NCI-H1092 treated with DMSO at 0.1 percent for 48 hours (cell line): ENCODE results near the gene PLEKHG3.

ENCODE experiments used
- DNase-seq: peaks from one replicate; lab custom pipeline; 2025; lab: John Stamatoyannopoulos, UW

The PLEKHG3 gene

GRCh38 chr14:64746298-64747250, 42.4 kb downstream of the PLEKHG3 start:
- DNase-seq: no peak

GRCh38 chr14:64747327-64747726, 43.1 kb downstream of the PLEKHG3 start:
- DNase-seq: no peak

GRCh38 chr14:64748521-64748920, 44.3 kb downstream of the PLEKHG3 start:
- no peak for DNase-seq

- DNase-seq: no peak
Measured at GRCh38 chr14:64748995-64749714, 44.9 kb downstream of the PLEKHG3 start.

- no peak for DNase-seq
Measured at GRCh38 chr14:64752909-64753308, 48.7 kb downstream of the PLEKHG3 start.

GRCh38 chr14:64753374-64753773, 49.1 kb downstream of the PLEKHG3 start:
- DNase-seq: no peak

- DNase-seq: no peak
Measured at GRCh38 chr14:64753999-64754398, 49.8 kb downstream of the PLEKHG3 start.

- DNase-seq: no peak
Measured at GRCh38 chr14:64754685-64755084, 50.5 kb downstream of the PLEKHG3 start.

GRCh38 chr14:64755781-64756221, 51.6 kb downstream of the PLEKHG3 start:
- DNase-seq: no peak

- DNase-seq: no peak
Measured at GRCh38 chr14:64756712-64757111, 52.5 kb downstream of the PLEKHG3 start.

- DNase-seq: no peak
Measured at GRCh38 chr14:64757601-64758000, 53.4 kb downstream of the PLEKHG3 start.

- no peak for DNase-seq
Measured at GRCh38 chr14:64758025-64758521, 53.8 kb downstream of the PLEKHG3 start.

- DNase-seq: peak; percentile 67
Measured at GRCh38 chr14:64758691-64759554, 54.7 kb downstream of the PLEKHG3 start.

GRCh38 chr14:64759555-64759938, 55.3 kb downstream of the PLEKHG3 start:
- DNase-seq: no peak

GRCh38 chr14:64760146-64760755, 56.0 kb downstream of the PLEKHG3 start:
- peak; percentile 33 for DNase-seq

- no peak for DNase-seq
Measured at GRCh38 chr14:64760916-64761315, 56.7 kb downstream of the PLEKHG3 start.

- DNase-seq: no peak
Measured at GRCh38 chr14:64761441-64762043, 57.3 kb downstream of the PLEKHG3 start.

GRCh38 chr14:64762044-64763034, 58.1 kb downstream of the PLEKHG3 start:
- DNase-seq: peak; percentile 98

- no peak for DNase-seq
Measured at GRCh38 chr14:64763085-64763782, 59.0 kb downstream of the PLEKHG3 start.
